Stomach (tissue), 9 donors: ENCODE data around the gene MYO16. TPM values are rescaled to one million over a fixed set of nuclear protein-coding genes. Genes with fewer than 3 reads are reported as not detected.

Source experiments
- DNase-seq, 2 donors: peaks; one replicate each; pipeline versions ENCODE4 v3.0.0 to v3.0.0-alpha.2; 2013 to 2019
- H3K27ac ChIP-seq, 5 donors: fragments of 200-600 bp in 4 of 5; sonication (generic) in 4 of 5; one replicate each; pipeline ENCODE4 v1.5.1; 2013 to 2019; ENCODE audit warnings: mild to moderate bottlenecking in 1 of 5, moderate library complexity in 1 of 5
- H3K27me3 ChIP-seq, 3 donors: fragments of 200-600 bp; sonication (generic); one replicate each; pipeline ENCODE4 v1.5.1; 2017 to 2019; ENCODE audit warnings: mixed run types in 1 of 3
- H3K36me3 ChIP-seq, 4 donors: fragments of 200-600 bp; sonication (generic); 1 replicate in 3 of 4; 2 replicates in 1 of 4; pipeline ENCODE4 v1.5.1; 2016 to 2019
- H3K4me1 ChIP-seq, 4 donors: fragments of 200-600 bp; sonication (generic); one replicate each; pipeline ENCODE4 v1.5.1; 2016 to 2019
- H3K4me3 ChIP-seq, 4 donors: fragments of 200-600 bp; sonication (generic) in 3 of 4; one replicate each; pipeline ENCODE4 v1.5.1; 2016 to 2019; ENCODE audit warnings: mild to moderate bottlenecking in 1 of 4
- H3K9me3 ChIP-seq, 4 donors: fragments of 200-600 bp; sonication (generic); one replicate each; pipeline ENCODE4 v1.5.1; 2016 to 2019
- EP300 ChIP-seq: sonication (generic); formaldehyde crosslinking; IDR thresholded peaks from one replicate; pipeline ENCODE4 v1.6.1; 2017; ENCODE audit warnings: antibody characterized with exemption
- POLR2A ChIP-seq, 4 donors: fragments of 450-650 bp; IDR thresholded peaks; one replicate each; pipeline ENCODE4 v1.6.1; 2016; ENCODE audit warnings: antibody characterized with exemption in 4 of 4, control low read depth in 2 of 4, mild to moderate bottlenecking in 1 of 4, moderate library complexity in 1 of 4
- POLR2AphosphoS5 ChIP-seq, 3 donors: sonication (generic); formaldehyde crosslinking; IDR thresholded peaks; one replicate each; pipeline ENCODE4 v1.6.1; 2016; ENCODE audit warnings: antibody characterized with exemption in 3 of 3
- WGBS, 5 donors: extraction: QIAGEN DNeasy Blood & Tissue Kit in 3 of 5; methylation state at CpG; one replicate each; pipeline versions ENCODE4 v1.1.5 to v1.1.7; 2013 to 2018; 5-methylcytosine and 5-hydroxymethylcytosine counted together
- intact Hi-C: fragments of 100-400 bp; cut with DNase I; formaldehyde crosslinking; loops from one replicate; pipeline ENCODE4 v1.15.1; 2023; ENCODE audit warnings: low total_unique reads
- polyA plus RNA-seq, 3 donors: library from polyadenylated mRNA; stranded (reverse); fragments of 200-250 nt; gene quantifications; one replicate each; pipeline ENCODE4 v1.2.3, GENCODE V29; 2013
- total RNA-seq, 5 donors: library from RNA; depleted of rRNA; stranded (reverse); fragments of >200 nt; gene quantifications; one replicate each; pipeline versions ENCODE4 v1.1.0 to v1.2.3, GENCODE V29; 2014 to 2016
- TF ChIP-seq, protein P1 (sequence below), 7 experiments: fragments of 450-650 bp in 4 of 7; fragments of 200-600 bp in 3 of 7; sonication (generic) in 3 of 7; IDR thresholded peaks; one replicate each; pipeline ENCODE4 v1.5.1; 2016 to 2019; ENCODE audit warnings: antibody characterized with exemption in 7 of 7, control low read depth in 2 of 7, mild to moderate bottlenecking in 1 of 7
- donor health status: healthy with polysubstance abuse.
- donor health status: Bipolar disorder and iron deficiency.
- donor health status: healthy.

MYO16 gene
- total and polyA plus RNA-seq, 8 donors = under 0.01 to 1.8 (median 0.15) TPM; not detected in 3

DNA sequence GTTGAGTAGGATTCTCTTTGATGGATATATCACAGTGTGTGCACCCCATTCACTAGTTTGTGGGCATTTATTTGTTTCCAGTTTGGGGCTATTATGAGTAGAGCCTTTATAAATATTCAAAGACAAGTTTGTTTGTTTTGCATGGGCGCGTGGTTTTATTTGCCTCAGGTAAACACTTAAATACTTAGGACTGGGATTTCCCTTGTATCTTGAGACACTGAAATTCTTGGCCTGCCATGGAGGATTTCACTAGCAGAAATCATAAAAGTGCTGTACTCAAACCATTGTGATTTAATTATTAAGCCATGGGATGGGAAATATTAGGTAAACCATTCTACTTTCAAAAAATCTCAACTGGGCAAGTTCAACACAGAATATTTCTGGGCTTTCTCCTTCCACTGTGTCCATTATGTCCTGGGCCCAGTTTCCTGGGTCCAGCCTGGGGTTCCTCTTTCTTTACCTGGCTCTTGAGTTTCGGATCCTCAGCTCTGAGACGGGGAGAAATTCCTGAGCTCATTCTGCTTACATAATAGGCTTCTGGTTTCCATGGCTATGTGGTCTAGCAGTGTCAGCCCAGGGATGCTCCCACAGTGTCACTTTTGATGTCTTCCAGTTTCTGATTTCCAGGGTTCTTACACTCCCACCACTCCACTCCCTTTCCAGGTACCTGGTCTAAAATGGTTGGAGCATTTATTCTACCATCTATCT, 14.4 kb downstream of the MYO16 start:
- WGBS, 5 donors = 45 to 63% (median 55%) methylated on average over 4 of the region's 4 CpGs
- intact Hi-C loops = no loop called here
- Histone ChIP-seq H3K27ac (no peak overlapping the region), H3K4me3 (no peak overlapping the region), H3K36me3 (no peaks in the 10 kb centered on the region), H3K9me3 (peaks cover 0 to 14% (median 7%) of the 10 kb centered on the region in 4 donors), H3K27me3 (no peaks in the 10 kb centered on the region), H3K4me1 (no peaks in the 10 kb centered on the region)
- TF ChIP-seq, protein P1, sequence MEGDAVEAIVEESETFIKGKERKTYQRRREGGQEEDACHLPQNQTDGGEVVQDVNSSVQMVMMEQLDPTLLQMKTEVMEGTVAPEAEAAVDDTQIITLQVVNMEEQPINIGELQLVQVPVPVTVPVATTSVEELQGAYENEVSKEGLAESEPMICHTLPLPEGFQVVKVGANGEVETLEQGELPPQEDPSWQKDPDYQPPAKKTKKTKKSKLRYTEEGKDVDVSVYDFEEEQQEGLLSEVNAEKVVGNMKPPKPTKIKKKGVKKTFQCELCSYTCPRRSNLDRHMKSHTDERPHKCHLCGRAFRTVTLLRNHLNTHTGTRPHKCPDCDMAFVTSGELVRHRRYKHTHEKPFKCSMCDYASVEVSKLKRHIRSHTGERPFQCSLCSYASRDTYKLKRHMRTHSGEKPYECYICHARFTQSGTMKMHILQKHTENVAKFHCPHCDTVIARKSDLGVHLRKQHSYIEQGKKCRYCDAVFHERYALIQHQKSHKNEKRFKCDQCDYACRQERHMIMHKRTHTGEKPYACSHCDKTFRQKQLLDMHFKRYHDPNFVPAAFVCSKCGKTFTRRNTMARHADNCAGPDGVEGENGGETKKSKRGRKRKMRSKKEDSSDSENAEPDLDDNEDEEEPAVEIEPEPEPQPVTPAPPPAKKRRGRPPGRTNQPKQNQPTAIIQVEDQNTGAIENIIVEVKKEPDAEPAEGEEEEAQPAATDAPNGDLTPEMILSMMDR (IDR thresholded peaks at IDR 0.05) = no peak
- TF ChIP-seq EP300 (no peak), POLR2A (IDR thresholded peaks at IDR 0.05) (no peak), POLR2AphosphoS5 (IDR thresholded peaks at IDR 0.05) (no peak)
- no peak for DNase-seq

DNA sequence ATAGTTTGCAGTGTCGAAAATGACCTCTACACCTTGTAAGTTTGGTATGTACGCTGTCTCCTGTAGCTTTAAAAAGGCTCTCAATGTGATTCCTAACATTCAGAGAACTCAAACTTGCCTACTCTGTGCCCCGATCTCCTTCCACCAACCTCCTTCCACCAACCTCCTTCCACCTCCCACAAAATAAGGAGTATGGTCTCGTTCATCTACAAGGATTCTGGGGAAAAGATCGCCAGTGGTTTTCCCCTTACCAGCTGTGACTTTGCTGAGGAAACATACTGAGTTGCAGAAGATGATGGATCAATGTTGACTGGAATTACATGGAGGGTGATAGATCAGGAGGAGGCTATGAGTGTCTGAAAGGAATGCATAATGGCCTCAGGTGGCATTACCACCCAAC, 16.0 kb downstream of the MYO16 start:
- intact Hi-C loops = no loop called here
- H3K4me3 ChIP-seq = no peak overlapping the region
- peaks cover 0 to 14% (median 7%) of the 10 kb centered on the region in 4 donors for H3K9me3 ChIP-seq
- H3K27me3 ChIP-seq = no peaks in the 10 kb centered on the region
- H3K36me3 ChIP-seq = no peaks in the 10 kb centered on the region
- TF ChIP-seq EP300 = no peak
- no peak for TF ChIP-seq POLR2AphosphoS5 (IDR thresholded peaks at IDR 0.05)
- TF ChIP-seq, protein P1 (IDR thresholded peaks at IDR 0.05) = no peak
- no peak for TF ChIP-seq POLR2A (IDR thresholded peaks at IDR 0.05)
- 73 to 88% (median 79%) methylated on average over 5 of the region's 5 CpGs for WGBS, 5 donors
- H3K27ac ChIP-seq = no peak overlapping the region
- DNase-seq = no peak
- H3K4me1 ChIP-seq = no peaks in the 10 kb centered on the region

DNA sequence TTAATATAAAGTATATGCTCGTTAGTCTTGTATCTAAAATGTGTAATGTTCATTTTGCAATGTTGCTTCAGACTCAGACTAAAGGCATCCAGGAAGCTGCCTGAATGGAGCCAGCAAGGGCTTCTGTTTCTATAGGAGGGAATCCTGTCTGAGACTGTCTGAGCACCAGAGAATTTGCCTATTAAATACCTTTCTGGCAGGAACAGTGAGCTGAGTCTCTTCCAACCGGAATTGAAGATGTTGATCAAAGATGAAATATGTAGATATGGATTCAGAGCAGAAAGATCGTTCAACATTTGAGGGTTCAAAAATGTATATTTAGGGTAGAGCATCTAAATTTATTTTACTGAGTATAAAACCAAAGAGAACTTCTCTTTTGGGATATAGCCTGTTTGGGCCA, 20.9 kb downstream of the MYO16 start:
- Histone ChIP-seq H3K36me3 (no peaks in the 10 kb centered on the region), H3K27ac (no peak overlapping the region), H3K4me1 (no peaks in the 10 kb centered on the region), H3K4me3 (no peak overlapping the region), H3K9me3 (peaks cover 0 to 17% (median 9%) of the 10 kb centered on the region in 4 donors), H3K27me3 (no peaks in the 10 kb centered on the region)
- intact Hi-C loops = no loop called here
- no peak for DNase-seq
- TF ChIP-seq EP300 = no peak
- TF ChIP-seq POLR2A (IDR thresholded peaks at IDR 0.05) = no peak
- no peak for TF ChIP-seq POLR2AphosphoS5 (IDR thresholded peaks at IDR 0.05)
- TF ChIP-seq, protein P1 (IDR thresholded peaks at IDR 0.05) = no peak
- WGBS, 5 donors = 71 to 83% (median 76%) methylated on average over 3 of the region's 3 CpGs

DNA sequence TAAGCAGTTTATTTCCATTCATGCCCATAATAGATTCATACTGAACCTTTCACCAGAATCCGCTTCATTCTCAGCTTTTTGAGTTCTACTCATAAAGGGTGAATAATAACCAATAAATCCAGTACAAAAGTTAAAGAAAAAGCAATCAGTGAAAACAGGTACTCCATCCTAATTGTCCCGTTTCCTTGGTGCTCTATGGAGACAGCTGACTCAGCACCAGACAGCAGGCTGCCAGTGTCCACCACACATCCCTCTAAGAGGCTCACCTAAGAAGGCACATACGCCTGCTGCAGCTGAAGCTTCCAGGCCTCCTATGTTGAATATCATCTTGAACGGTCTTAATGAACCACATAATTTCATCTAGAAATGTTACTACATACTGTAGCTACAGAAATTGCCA, 27.3 kb downstream of the MYO16 start:
- TF ChIP-seq EP300 (no peak), POLR2A (IDR thresholded peaks at IDR 0.05) (no peak), POLR2AphosphoS5 (IDR thresholded peaks at IDR 0.05) (no peak)
- TF ChIP-seq, protein P1 (IDR thresholded peaks at IDR 0.05) = no peak
- intact Hi-C loops = no loop called here
- 81 to 90% (median 89%) methylated on average over 4 of the region's 4 CpGs for WGBS, 5 donors

More for the DNA sequence above, 27.3 kb downstream of the MYO16 start:
- Histone ChIP-seq H3K27ac (no peak overlapping the region), H3K4me3 (no peak overlapping the region), H3K4me1 (no peaks in the 10 kb centered on the region), H3K9me3 (peaks cover 0 to 13% (median 5%) of the 10 kb centered on the region in 4 donors), H3K36me3 (no peaks in the 10 kb centered on the region), H3K27me3 (no peaks in the 10 kb centered on the region)
- peak in 1 of 2 donors; percentile 6 for DNase-seq
